ENCODE measurements around the gene ADAR. TPM values are rescaled to one million over a fixed set of nuclear protein-coding genes. Genes with fewer than 3 reads are reported as not detected.
A peak's percentile ranks its signal among the peaks of the same experiment; 100 is the strongest.

The ADAR gene
- total RNA-seq, 1 donor from 2014 or later: 180 TPM

GRCh38 chr1:154627257-154628120 lies 19.5 kb upstream of the ADAR start:
- Mint-ChIP-seq H3K9me3 (peaks cover 5% of the 10 kb centered on the region), H3K4me3 (peak overlapping the region; percentile 97), H3K4me1 (ENCODE audit: unreplicated experiment) (peaks cover 13% of the 10 kb centered on the region), H3K27ac (peak overlapping the region; percentile 100), H3K27me3 (peaks cover 12% of the 10 kb centered on the region), H3K36me3 (peaks cover 3% of the 10 kb centered on the region)
- DNase-seq (ENCODE audit: extremely low spot score, unreplicated experiment): peak; percentile 87
- TF ChIP-seq CTCF (conservative IDR thresholded peaks at IDR 0.05): no peak

DNA sequence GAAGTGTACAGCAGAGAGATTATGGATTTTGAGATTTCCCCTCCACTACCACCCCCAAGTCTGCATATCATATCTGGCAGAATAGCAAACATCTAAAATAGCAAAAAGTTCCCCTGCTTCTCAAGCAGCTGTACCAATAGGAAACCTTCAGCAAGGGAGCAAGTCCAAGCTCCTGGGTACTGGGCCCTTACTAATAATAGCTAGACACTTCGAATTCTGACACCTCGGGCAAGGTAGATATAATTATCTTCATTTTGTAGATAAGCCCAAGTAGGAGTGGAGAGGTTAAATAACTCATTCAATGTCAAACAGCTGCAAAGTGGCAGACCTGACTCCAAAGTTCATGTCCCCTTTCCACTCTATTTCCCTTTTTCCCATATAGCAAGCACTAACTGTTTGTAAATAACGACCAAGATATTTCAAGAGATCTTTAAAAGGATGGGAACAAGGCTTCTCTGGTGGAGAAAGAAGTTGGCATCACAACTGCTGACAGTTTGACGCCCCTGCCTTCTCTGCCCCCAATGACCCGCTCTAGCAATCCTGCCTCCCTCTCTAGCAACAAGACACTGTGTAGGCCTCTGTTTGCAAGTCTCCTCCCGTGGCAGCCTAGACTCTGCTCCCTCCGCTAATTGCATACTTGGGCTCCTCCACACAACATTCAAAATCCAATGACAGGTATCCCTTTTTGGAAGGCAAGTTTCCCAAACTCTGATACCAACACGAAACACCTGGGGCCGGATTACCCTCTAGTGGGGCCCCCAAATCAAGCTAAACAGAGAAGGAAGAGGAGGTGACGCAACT lies 18.7 kb upstream of the ADAR start:
- Mint-ChIP-seq H3K9me3 (peaks cover 5% of the 10 kb centered on the region), H3K27ac (peak overlapping the region; percentile 95)
- DNase-seq (ENCODE audit: extremely low spot score, unreplicated experiment): no peak

GRCh38 chr1:154624746-154625643 lies 17.0 kb upstream of the ADAR start:
- Mint-ChIP-seq H3K27me3 (no peaks in the 10 kb centered on the region), H3K27ac (no peak overlapping the region), H3K4me3 (peak overlapping the region; percentile 62), H3K4me1 (ENCODE audit: unreplicated experiment) (peaks cover 18% of the 10 kb centered on the region), H3K36me3 (peaks cover 3% of the 10 kb centered on the region), H3K9me3 (peaks cover 5% of the 10 kb centered on the region)
- DNase-seq (ENCODE audit: extremely low spot score, unreplicated experiment): no peak
- no peak for TF ChIP-seq CTCF (conservative IDR thresholded peaks at IDR 0.05)

More for the DNA sequence above, 18.7 kb upstream of the ADAR start:
- Mint-ChIP-seq H3K36me3 (peaks cover 3% of the 10 kb centered on the region), H3K4me3 (peak overlapping the region; percentile 97), H3K27me3 (peaks cover 4% of the 10 kb centered on the region), H3K4me1 (ENCODE audit: unreplicated experiment) (peaks cover 18% of the 10 kb centered on the region)
- no peak for TF ChIP-seq CTCF (conservative IDR thresholded peaks at IDR 0.05)

- Mint-ChIP-seq H3K9me3 (no peaks in the 10 kb centered on the region), H3K27ac (no peak overlapping the region), H3K4me1 (ENCODE audit: unreplicated experiment) (peaks cover 18% of the 10 kb centered on the region), H3K27me3 (no peaks in the 10 kb centered on the region), H3K36me3 (peaks cover 3% of the 10 kb centered on the region), H3K4me3 (no peak overlapping the region)
- DNase-seq (ENCODE audit: extremely low spot score, unreplicated experiment): no peak
- no peak for TF ChIP-seq CTCF (conservative IDR thresholded peaks at IDR 0.05)
These were observed 15.4 kb upstream of the ADAR start for GRCh38 chr1:154623358-154623757.

DNA sequence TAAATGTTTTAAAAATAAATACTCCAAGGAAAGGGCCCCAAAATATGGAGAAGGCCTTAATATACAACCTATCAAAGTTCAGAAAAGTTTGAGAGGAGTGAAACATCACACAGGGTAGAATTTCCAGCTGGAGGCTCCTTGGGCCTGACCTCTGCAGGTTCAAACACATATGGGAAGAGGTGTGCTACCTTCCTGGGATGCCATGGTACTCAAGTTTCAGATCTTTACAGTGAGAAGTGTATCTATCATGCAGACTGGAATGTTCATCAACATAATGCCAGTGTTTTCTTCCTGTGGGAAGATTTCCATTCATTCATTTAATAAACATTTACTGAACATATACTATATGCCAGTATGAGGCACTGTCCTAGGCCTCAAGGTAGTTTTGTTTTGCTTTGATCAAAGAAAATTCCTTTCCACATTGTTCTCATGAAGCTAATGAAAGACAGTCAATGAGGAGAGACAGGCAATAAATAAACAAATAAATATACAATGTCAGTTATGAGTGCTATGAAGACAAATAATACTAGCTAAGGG lies 14.6 kb upstream of the ADAR start:
- DNase-seq (ENCODE audit: extremely low spot score, unreplicated experiment): no peak
- Mint-ChIP-seq H3K4me3 (no peak overlapping the region), H3K9me3 (no peaks in the 10 kb centered on the region), H3K36me3 (peaks cover 3% of the 10 kb centered on the region), H3K4me1 (ENCODE audit: unreplicated experiment) (peaks cover 18% of the 10 kb centered on the region), H3K27me3 (no peaks in the 10 kb centered on the region), H3K27ac (no peak overlapping the region)
- TF ChIP-seq CTCF (conservative IDR thresholded peaks at IDR 0.05): no peak

Measured in type B pancreatic cell (in vitro differentiated cells).